ENCODE data around the gene UBC.

Gene UBC

GRCh38 chr12:124863416-124864325 lies 50.8 kb downstream of the UBC start, which contains the start of gene SCARB1:
Gene SCARB1, minus strand, starts transcription at chr12:124863864. Its CDS starts 144 bp downstream, at chr12:124863720.
- DNase-seq: peak; percentile 68 to 80

GRCh38 chr12:124862768-124863415 lies 51.6 kb downstream of the UBC start:
- peak in 1 of 2 donors; percentile 4 for DNase-seq

GRCh38 chr12:124861898-124862676 lies 52.4 kb downstream of the UBC start:
- DNase-seq: no peak

Data from activated CD4-positive, alpha-beta T cell treated with anti-CD3 and anti-CD28 coated beads for 4 hours (primary cell).